Inflammatory macrophage treated with lipopolysaccharide for 1 hour (primary cell): ENCODE measurements around the gene CLECL1.
"Not testable (repeated sequence)": the region's sequence is repeated elsewhere in the genome, so short reads cannot be mapped to it uniquely, and the experiment has no call there.

Source experiments
- DNase-seq, 2 donors: peaks; one replicate each; pipeline ENCODE4 v3.0.0-alpha.2; 2020 to 2022

The CLECL1 gene

GRCh38 chr12:9751204-9752144 is 18.6 kb upstream of the CLECL1 start:
- DNase-seq: peak; percentile 57 to 72

DNA sequence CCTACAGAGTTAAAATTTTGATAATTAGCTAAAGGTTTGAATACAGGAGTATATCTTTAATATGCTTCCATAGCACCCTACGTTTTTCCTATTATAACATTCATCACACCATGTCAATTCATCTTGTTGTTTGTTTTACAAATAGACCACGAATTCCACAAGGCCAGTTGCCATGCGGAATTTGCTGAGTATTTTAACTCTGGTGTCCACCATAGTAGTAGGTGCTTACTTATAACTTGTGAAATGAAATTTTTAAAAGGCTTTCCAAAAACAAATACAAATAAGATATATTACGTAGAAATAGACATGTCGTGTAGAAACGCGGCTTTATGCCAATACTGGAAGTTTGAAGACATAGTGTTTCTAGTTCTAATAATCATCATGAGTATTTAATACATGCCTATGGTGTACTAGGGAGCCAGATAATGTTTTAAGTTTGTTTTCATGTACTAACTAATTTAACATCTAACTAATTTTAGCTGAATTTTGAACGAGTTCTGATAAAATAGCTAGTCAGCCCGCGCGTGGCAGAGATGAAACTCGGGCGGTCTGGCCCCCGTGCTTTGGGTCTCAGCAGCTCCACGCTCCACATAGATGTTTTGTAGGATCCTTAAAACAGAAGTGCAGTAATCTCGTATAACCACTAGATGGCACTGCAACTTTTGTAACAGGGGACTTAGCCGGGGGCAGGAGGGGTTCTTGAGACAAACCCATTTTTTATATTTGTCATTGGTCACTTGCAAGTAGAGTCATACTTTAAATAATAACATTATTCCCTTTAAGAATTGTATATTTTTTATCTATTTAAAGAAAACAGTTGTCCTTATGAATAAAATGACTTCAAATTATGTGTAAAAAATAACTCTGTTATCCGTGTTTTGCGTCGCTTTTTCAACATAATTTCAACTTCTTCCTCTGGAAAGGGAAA is 17.6 kb upstream of the CLECL1 start:
- DNase-seq: peak; percentile 63 to 89

DNA sequence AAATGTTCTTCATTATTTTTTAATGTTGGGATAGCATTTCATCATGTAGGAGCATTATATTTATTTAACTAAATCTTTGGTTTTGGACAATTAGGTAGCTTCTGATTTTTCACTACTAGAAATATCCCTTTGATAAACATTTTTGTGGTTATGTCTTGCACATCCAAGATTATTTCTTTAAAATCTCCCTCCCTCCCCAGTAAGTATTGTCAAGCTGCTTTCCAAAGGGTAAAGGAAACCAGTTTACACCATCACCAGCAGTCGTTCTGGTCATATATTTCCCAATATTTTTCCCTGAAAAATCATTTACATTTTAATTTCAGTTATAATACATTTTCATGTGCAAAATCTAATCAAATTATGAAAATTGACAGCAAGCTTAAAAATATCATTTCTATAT is 16.7 kb upstream of the CLECL1 start:
- DNase-seq: no peak

GRCh38 chr12:9745199-9745598 is 12.3 kb upstream of the CLECL1 start:
- no peak for DNase-seq

- no peak for DNase-seq
These were observed 9.8 kb upstream of the CLECL1 start for GRCh38 chr12:9742661-9743060.

- DNase-seq: no peak
These were observed 8.8 kb upstream of the CLECL1 start for GRCh38 chr12:9741726-9742125.

GRCh38 chr12:9740106-9740750 is 7.3 kb upstream of the CLECL1 start:
- DNase-seq: no peak

GRCh38 chr12:9739404-9740105 is 6.7 kb upstream of the CLECL1 start:
- DNase-seq: not testable (repeated sequence)

DNA sequence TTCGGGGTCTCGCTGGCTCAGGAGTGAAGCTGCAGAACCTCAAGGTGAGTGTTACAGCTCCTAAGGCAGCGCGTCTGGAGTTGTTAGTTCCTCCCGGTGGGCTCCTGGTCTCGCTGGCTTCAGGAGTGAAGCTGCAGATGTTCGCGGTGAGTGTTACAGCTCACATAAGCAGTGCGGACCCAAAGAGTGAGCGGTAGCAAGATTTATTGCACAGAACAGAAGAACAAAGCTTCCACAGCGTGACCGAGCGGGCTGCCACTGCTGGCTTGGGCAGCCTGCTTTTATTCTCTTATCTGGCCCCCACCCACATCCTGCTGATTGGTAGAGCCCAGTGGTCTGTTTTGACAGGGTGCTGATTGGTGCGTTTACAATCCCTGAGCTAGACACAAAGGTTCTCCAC is 6.0 kb upstream of the CLECL1 start:
- DNase-seq: not testable (repeated sequence)

DNA sequence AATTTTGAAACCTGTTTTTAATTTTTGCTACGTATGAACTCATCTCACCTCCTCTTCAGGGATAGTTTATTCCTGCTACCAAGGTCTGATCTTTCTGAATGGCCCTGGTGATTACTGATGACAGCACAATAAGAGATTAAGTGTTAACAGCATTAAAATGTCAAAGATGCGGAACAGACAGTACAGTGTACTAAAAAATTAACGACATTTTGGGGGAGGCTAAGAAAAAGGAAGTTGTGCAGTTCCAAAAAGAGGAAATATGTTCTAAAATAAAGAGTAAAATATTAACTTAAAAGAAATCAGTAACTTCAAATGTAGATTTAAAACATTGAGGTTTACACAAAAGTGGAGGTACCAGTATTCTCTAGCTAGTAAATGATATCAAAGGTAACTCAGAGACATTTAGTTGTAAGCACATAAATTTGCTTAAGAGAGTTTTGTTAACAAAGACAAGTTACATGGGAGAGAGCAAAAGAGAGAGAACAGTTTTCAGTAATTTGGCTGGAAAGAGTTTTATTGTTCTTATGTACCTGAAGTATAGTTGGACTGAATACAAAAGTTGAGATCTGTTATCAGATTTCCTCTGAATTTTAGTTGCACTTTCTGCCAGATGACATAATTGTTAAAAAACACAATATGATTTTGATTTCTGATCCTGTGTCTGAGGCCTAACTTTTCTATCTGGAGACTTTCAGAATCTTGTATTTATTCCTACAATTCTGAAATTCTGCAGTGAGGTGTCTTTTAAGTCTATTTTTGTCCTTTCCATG is 4.2 kb upstream of the CLECL1 start:
- DNase-seq: peak; percentile 56 to 60

DNA sequence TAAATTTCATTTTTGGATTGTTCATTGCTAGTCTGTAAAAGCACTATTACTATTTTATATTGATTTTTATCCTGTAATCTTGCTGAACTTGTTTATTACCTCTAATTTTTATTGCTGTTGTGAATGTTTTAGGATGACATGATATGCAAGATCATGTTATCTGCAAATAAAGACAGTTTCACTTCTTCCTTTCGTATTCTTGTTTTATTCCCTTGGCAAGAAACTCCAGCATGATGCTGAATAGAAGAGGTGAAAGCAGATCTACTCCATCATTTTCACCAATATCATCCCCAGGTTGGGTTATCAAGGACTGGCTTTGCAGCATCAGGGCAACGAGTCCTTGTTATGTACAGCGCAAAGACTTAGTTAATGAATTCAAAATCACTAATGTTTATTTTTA is 2.7 kb upstream of the CLECL1 start:
- DNase-seq: no peak

GRCh38 chr12:9731797-9732196 is 1.1 kb downstream of the CLECL1 start:
- peak; percentile 72 to 75 for DNase-seq

GRCh38 chr12:9731393-9731792 is 1.5 kb downstream of the CLECL1 start:
- DNase-seq: no peak

DNA sequence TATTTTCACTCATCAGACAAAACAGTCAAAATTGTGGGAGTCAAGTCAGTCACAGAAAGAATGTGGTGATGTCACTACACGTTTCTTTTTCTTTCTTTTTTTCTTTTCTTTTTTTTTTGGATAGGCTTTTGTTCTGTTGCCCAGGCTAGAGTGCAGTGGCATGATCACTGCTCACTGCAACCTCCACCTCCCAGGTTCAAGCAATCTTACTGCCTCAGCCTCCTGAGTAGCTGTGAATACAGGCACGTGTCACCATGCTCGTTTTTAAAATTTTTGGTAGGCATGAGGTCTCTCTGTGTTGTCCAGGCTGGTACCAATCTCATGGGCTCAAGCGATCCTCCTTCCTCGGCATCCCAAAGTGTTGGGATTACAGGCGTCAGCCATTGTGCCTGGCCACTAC is 2.3 kb downstream of the CLECL1 start:
- no peak for DNase-seq

GRCh38 chr12:9730011-9730410 is 2.9 kb downstream of the CLECL1 start:
- DNase-seq: no peak

- no peak for DNase-seq
These were observed 3.8 kb downstream of the CLECL1 start for GRCh38 chr12:9729082-9729481.

- no peak for DNase-seq
These were observed 5.1 kb downstream of the CLECL1 start for GRCh38 chr12:9727813-9728212.

DNA sequence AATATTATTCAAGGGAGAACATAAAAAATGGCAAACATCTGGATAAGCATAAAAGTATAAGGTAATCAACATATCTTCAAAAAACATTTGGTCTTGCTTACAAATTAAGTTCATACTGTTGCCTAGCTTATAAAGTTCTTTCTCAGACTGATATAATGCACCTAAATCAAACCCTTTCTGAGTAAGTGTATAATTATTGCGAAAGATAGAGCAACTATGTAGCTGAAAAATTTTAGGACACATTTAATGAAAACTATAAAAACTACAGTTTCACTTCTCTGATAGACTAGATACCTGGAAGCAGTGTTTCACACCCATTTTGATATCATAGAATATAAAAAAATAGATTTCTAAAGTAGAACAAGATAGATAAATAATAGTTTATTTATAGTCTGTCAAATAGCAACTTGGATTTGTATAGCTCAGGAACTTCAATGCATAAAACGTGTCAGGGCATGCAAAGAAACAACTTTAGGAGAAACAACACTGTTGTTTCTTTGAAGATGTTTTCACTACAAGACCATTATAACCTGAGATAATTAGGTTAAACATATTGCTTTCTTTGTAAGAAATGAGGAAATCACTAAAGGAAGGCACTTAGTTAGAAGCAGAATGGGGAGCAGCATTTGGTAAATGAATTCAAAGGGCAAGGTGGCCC is 7.6 kb downstream of the CLECL1 start:
- DNase-seq: no peak

- DNase-seq: no peak
These were observed 8.9 kb downstream of the CLECL1 start for GRCh38 chr12:9724023-9724422.

DNA sequence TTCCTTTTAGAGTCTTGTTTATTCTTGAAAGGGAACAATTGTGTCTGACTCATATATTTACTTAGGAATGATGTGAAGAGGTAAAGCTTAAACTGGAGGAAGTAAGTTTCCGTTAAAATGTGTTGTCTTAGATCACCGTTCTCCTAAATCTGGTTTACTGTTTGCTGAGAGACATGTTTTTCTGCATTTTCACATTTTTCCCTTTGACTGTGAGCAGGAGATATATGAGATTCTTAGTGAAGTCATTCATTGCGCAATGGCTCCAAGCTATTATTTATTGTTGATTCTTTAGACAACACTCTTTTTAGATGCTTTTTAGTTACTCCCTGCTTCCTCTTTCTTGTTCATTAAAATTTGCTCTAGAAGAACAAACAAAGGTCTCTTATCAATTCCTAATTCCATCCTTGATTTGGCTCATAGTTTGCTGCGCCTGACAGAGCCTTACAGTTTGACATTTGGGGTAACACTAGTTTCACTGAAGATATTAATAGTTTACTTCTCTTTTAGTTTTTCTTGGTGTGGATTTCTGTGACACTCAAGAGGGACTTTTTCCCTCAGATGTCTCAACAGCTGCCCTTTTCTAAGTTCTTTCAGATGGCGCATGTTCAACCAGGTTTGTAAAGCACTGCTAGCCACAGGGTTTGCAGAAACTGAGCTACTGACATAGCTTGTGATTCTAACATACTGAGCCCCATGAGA is 11.4 kb downstream of the CLECL1 start:
- DNase-seq: peak; percentile 53 to 80
